ENCODE results near the gene CTDSPL.
A peak's percentile ranks its signal among the peaks of the same experiment; 100 is the strongest.
"Not testable (repeated sequence)": the region's sequence is repeated elsewhere in the genome, so short reads cannot be mapped to it uniquely, and the experiment has no call there.

The CTDSPL gene

GRCh38 chr3:37861620-37862041, at the start of gene CTDSPL:
CTDSPL (plus strand) TSS chr3:37861880; CDS start chr3:37862200, 320 bp downstream.
- Histone ChIP-seq H3K27ac (peak within 1 kb of the TSS; percentile 48 to 91 (median 80)), H3K4me3 (peak within 1 kb of the TSS; percentile 46 to 67 (median 63))

DNA sequence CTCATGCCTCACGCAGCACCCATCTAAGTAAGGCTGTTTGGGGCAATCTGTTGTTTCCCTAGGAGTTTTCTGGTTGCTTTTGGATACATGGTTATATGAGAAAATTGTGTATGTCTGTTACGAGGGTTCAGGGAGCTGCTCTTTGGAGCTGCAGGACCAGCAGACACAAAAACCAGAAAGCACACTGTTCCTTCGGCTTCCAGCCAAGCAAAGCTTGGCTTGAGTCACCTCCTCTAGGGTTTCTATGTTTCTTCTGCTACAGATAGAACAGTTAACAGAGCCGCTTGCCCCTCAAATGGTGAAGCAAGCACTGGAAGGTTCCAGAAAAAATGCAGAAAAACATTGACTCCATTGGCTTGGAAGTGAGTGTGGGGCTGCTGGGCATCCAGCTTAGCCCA, 49.2 kb upstream of the CTDSPL start:
- Histone ChIP-seq H3K27ac (no peak overlapping the region), H3K4me3 (no peak overlapping the region)

DNA sequence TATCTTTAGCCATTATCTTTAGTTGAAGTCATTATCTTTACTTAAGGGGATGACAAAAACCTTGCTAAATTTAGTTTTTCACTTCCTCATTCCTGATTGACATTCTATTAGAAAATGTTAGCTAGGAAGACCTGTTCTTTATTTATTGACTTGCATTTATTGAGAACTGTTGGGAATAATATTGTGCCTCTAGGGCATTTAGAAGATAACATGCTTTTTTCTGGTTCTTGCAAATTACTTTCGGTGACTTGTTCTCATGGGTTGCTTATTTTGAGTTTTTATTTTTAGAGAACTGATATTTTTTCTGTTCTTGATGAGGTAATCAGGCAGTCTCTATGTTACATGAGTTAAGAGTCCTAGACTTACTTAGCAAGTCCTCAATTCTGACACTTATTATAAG, 48.3 kb upstream of the CTDSPL start:
- Histone ChIP-seq H3K27ac (no peak overlapping the region), H3K4me3 (no peak overlapping the region)

DNA sequence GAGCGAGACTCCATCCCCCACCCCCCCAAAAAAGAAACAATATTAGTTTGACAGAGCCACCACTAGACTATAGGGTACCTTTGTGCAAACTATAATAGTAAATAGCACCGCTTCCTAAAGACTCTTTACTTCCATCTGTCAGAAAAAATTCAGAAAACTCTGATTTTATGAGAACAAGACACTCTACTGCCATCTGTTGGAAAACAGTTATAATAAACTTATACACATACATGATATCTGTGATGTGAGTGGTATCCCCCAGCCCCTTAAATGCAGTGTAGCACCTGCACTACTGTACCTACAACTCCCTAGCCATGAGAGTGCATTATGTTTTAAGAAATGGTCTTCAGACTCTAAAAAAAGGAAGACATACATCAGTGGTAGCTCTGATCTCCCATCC, 47.1 kb upstream of the CTDSPL start:
- Histone ChIP-seq H3K4me3 (no peak overlapping the region), H3K27ac (no peak overlapping the region)

GRCh38 chr3:37815156-37815555, 46.5 kb upstream of the CTDSPL start:
- not testable (repeated sequence) for H3K27ac ChIP-seq, H3K4me3 ChIP-seq

GRCh38 chr3:37816271-37816670, 45.4 kb upstream of the CTDSPL start:
- Histone ChIP-seq H3K27ac (no peak overlapping the region), H3K4me3 (no peak overlapping the region)

- Histone ChIP-seq H3K27ac (no peak overlapping the region), H3K4me3 (no peak overlapping the region)
Observed at GRCh38 chr3:37819591-37819990, 42.1 kb upstream of the CTDSPL start.

- Histone ChIP-seq H3K4me3 (no peak overlapping the region), H3K27ac (no peak overlapping the region)
Observed at GRCh38 chr3:37820286-37820685, 41.4 kb upstream of the CTDSPL start.

GRCh38 chr3:37823189-37823588, 38.5 kb upstream of the CTDSPL start:
- Histone ChIP-seq H3K27ac (no peak overlapping the region), H3K4me3 (no peak overlapping the region)

DNA sequence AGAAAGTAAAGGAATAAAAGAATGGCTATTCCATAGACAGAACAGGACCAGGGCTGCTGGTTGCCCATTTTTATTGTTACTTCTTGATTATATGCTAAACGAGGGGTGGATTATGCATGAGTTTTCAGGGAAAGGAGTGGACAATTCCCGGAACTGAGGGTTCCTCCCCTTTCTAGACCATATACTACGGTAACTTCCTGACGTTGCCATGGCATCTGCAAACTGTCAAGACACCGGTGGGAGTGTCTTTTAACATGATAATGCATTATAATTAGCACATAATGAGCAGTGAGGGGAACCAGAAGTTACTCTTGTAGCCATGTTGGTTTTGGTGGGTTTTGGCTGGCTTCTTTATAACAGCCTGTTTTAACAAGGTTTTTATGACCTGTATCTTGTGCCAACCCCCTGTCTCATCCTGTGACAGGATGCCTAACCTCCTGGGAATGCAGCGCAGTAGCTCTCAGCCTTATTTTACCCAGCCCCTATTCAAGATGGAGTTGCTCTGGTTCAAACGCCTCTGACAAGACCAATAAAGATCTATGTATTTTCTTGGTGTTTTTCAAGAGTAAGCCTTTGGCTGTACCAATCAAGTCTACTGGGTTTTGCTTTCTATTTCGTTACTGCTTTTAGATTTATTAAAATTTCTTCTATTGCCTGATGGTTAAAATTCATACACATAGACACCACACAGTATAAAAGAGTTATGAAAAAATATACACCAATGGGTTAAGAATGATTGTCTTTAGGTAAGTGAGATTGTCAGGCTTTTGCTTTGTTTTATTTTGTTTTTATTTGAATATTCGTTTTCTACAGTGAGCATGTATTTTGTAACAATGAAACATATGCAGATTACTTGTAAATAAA, 37.4 kb upstream of the CTDSPL start:
- H3K27ac ChIP-seq: no peak overlapping the region

DNA sequence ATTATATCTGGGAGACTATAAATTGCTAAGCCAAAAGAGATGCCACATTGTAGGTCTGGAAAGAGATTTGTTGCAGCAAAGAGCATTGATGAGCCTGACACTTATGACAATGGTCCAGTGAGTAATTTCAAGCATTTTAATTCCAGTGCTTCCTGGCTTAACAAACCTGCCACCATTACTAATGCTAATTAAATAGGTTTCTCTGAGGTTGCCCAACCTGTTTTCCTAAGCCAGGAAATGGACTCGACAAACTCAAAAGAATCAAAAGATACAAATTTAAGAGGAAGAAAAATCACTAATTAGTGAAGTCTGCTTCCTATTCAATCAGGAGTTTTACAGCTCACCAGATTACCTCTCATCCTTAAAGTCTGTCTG, 36.7 kb upstream of the CTDSPL start:
- no peak overlapping the region for H3K4me3 ChIP-seq
- no peak overlapping the region for H3K27ac ChIP-seq

More for the DNA sequence above, 37.4 kb upstream of the CTDSPL start:
- H3K4me3 ChIP-seq: no peak overlapping the region

DNA sequence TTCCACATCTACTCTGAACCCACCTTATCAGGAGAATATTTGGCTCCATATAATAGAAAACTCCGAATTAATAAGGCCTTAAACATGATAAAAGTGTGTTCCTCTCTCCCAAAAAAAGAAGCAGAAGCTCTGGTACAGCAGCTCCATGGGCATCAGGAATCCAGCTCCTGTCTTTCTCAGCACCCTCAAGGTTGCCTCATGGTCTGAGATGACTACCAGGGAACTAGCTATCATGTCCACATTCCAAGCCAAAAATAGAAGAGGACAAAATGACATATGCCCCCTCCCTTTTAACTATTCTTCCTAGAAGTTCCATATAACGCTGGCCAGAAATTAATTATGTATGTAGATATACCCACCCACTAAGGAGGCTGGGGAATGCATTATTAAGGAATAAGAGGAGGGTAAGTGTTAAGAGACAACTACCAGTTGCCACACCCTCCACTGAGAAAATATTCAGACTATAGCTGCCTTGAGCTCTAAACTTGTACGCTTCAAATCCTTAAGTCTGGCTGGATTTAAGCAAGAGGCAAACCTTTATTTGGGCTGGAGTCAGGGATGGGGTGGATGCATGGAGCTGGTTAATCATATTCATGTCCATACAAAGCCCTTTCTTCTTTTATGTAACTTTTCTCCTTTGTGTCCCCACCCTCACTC, 35.8 kb upstream of the CTDSPL start:
- no peak overlapping the region for H3K4me3 ChIP-seq
- no peak overlapping the region for H3K27ac ChIP-seq

DNA sequence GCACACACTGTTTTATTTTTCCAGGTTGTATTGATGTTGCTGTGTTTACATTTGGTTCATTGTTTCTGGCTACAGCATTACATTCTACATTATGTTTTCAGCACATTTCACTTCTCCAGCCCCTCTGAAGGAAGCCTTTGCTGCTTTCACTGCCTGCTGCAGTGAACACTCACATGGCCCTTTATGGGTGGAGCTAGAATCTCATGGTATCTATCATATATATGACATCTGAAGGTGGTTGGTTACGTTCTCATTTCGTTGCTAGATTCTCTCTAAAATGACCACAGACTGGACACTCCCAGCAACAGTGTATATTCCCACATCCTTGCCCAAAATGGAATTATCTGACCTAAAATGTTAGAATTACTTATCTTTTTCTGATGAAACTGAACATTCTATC, 35.2 kb upstream of the CTDSPL start:
- Histone ChIP-seq H3K4me3 (no peak overlapping the region), H3K27ac (no peak overlapping the region)

DNA sequence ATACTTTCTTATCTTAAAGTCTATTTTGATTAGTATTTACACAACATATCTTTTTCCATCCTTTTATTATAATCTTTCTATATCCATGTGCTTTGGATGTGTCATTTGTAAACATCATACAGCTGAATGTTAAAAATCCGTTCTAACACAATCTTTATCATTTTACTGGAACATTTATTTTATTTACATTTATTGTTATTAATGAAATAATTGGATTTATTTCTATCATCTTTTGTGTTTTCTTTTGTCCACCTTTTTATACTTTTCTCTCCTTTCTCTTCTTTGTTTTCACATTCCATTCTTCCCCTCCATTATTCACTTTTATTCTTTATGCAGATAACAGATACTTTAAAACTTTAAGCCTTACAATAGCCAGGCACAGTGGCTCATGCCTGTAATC, 34.7 kb upstream of the CTDSPL start:
- no peak overlapping the region for H3K27ac ChIP-seq
- H3K4me3 ChIP-seq: no peak overlapping the region

GRCh38 chr3:37832480-37832879, 29.2 kb upstream of the CTDSPL start:
- H3K4me3 ChIP-seq: no peak overlapping the region
- H3K27ac ChIP-seq: no peak overlapping the region

- no peak overlapping the region for H3K27ac ChIP-seq
- no peak overlapping the region for H3K4me3 ChIP-seq
Observed at GRCh38 chr3:37833302-37834186, 28.1 kb upstream of the CTDSPL start.

DNA sequence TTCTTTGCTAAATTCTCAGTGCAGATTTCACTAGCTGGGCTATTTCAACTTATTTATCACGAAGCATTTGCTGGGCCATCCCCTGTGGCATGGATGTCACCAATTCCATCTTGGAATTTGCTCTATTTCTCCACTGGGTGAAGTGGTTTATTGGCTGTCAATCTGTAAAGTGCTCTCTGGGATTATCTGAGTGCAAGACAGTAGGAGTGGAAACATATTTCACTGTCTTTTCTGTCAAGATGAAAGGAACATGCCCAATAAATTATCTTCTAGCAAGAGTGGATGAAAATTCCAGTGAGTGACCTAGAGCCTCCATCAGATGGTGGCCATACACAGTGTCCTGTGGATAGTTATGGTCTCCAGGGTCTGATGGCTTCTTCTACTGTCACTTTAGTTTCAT, 25.1 kb upstream of the CTDSPL start:
- no peak overlapping the region for H3K27ac ChIP-seq

DNA sequence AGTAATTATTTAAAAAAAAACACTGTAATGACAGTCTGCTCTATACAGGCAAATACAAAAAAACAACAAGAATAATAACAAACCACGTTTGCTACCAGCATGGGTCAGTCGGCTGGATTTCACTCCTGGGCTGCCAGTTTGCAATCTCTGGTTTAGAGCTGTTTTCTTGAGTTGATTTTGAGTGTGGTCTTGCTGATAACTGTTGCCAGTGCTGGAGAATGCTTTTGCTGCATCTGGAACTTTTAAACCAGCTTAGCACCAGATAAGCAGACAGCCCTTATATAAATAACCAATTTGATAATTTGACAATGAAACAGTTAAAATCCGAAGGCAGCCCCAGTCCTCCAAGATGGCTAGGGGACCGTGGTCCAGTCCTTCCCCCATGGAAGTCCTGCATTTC, 14.0 kb upstream of the CTDSPL start:
- Histone ChIP-seq H3K4me3 (no peak overlapping the region), H3K27ac (no peak overlapping the region)

More for the DNA sequence above, 25.1 kb upstream of the CTDSPL start:
- no peak overlapping the region for H3K4me3 ChIP-seq

GRCh38 chr3:37849146-37849923, 12.3 kb upstream of the CTDSPL start:
- no peak overlapping the region for H3K4me3 ChIP-seq
- peak overlapping the region in 1 of 21 experiments; percentile 11 for H3K27ac ChIP-seq

Measured in skin epidermis (tissue), 12 donors.